SIG-M5 treated with dmso at 0.1 percent for 504 hours (cell line): ENCODE results near the gene ITPR3.

Experiments used
- DNase-seq: peaks from one replicate; lab custom pipeline; 2025; ENCODE audit not compliant: unreplicated experiment; lab: John Stamatoyannopoulos, UW

The ITPR3 gene

GRCh38 chr6:33633462-33634158 is 12.5 kb downstream of the ITPR3 start:
- no peak for DNase-seq

- no peak for DNase-seq
These were observed 13.1 kb downstream of the ITPR3 start for GRCh38 chr6:33634161-33634727.

- DNase-seq = no peak
These were observed 13.8 kb downstream of the ITPR3 start for GRCh38 chr6:33634946-33635345.

- no peak for DNase-seq
These were observed 15.5 kb downstream of the ITPR3 start for GRCh38 chr6:33636655-33637054.

GRCh38 chr6:33638556-33638955 is 17.4 kb downstream of the ITPR3 start:
- no peak for DNase-seq

GRCh38 chr6:33639559-33639958 is 18.4 kb downstream of the ITPR3 start:
- no peak for DNase-seq

- DNase-seq = no peak
These were observed 19.2 kb downstream of the ITPR3 start for GRCh38 chr6:33640361-33640760.

GRCh38 chr6:33641144-33641543 is 20.0 kb downstream of the ITPR3 start:
- DNase-seq = no peak

- no peak for DNase-seq
These were observed 20.5 kb downstream of the ITPR3 start for GRCh38 chr6:33641602-33642001.

- DNase-seq = no peak
These were observed 21.8 kb downstream of the ITPR3 start for GRCh38 chr6:33642897-33643296.

GRCh38 chr6:33651403-33651802 is 30.3 kb downstream of the ITPR3 start:
- no peak for DNase-seq

GRCh38 chr6:33652002-33652401 is 30.9 kb downstream of the ITPR3 start:
- DNase-seq = no peak

GRCh38 chr6:33654831-33655554 is 33.9 kb downstream of the ITPR3 start:
- peak; percentile 1 for DNase-seq

- DNase-seq = no peak
These were observed 35.7 kb downstream of the ITPR3 start for GRCh38 chr6:33656844-33657243.

- DNase-seq = no peak
These were observed 38.0 kb downstream of the ITPR3 start for GRCh38 chr6:33658982-33659689.

GRCh38 chr6:33659986-33660385 is 38.9 kb downstream of the ITPR3 start:
- no peak for DNase-seq

GRCh38 chr6:33661106-33661838 is 40.1 kb downstream of the ITPR3 start:
- DNase-seq = no peak

GRCh38 chr6:33662318-33662717 is 41.2 kb downstream of the ITPR3 start:
- no peak for DNase-seq

GRCh38 chr6:33663028-33663427 is 41.9 kb downstream of the ITPR3 start:
- DNase-seq = no peak

GRCh38 chr6:33663727-33664449 is 42.8 kb downstream of the ITPR3 start:
- DNase-seq = no peak
